Keratinocyte (primary cell): Measurements from ENCODE around the gene RNF144B.

Experiments used
- CTCF ChIP-seq, 3 experiments: IDR thresholded peaks in 1 of 3; conservative IDR thresholded peaks in 1 of 3; optimal IDR thresholded peaks in 1 of 3; 2 replicates in 2 of 3; 3 replicates in 1 of 3; pipeline versions ENCODE3 to v1.5.1; 2011; ENCODE audit warnings: low read length in 3 of 3, mild to moderate bottlenecking in 3 of 3, moderate library complexity in 2 of 3, control low read depth in 1 of 3, inconsistent platforms in 1 of 3; ENCODE audit not compliant: insufficient read depth in 2 of 3; ENCODE audit errors: extremely low read depth in 1 of 3
- EZH2 ChIP-seq: IDR thresholded peaks from one replicate; pipeline ENCODE4 v1.6.1; 2012; ENCODE audit warnings: inconsistent platforms, mild to moderate bottlenecking, low read length, moderate library complexity

GRCh38 chr6:18469536-18469935 lies 82.4 kb downstream of the RNF144B start:
- TF ChIP-seq CTCF (optimal IDR thresholded peaks at IDR 0.05 in 1 of 3, IDR thresholded peaks at IDR 0.05 in 1 of 3, conservative IDR thresholded peaks at IDR 0.05 in 1 of 3; ENCODE audit: extremely low read depth in 1 of 3, insufficient read depth in 2 of 3, low read length in 3 of 3) (no peak), EZH2 (no peak)
